ENCODE data around the gene SCAANT1. TPM values are rescaled to one million over a fixed set of nuclear protein-coding genes. Genes with fewer than 3 reads are reported as not detected.

SCAANT1 gene
- total RNA-seq, 4 donors from 2014 or later = not detected

DNA sequence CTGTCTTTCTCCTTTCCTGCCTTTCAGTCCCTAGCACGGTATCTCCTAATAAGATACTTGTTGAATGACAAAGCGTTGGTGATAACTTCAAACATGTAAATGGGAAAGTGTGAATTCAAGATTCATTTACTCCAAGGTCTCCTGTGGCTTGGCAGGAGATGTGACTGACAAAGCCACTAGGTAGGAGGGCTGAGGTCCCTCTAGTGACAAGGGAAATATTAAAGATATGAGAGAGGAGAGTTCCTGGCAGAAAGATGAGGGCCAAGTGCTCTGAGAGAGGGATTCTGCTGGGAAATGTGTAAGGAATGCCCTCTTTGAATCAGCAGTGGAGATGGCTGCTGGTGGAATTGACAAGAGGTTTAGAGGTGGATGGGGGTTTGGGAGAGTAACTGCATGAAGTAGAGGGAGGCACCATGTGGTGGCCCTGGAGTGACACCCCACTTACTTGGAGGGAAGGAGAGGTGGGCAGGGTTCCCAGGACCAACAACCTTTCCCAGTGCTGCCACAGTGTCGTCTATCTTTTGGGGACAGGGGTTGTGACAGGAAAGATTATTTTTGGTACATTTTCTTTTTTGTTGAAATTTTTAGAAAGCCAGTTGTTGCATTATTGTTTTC, 43.0 kb upstream of the SCAANT1 start:
- Histone ChIP-seq H3K4me3 (no peak overlapping the region), H3K4me1 (peaks cover 0 to 24% (median 8%) of the 10 kb centered on the region in 4 donors), H3K27me3 (no peaks in the 10 kb centered on the region), H3K36me3 (peaks cover 0 to 17% (median 0%) of the 10 kb centered on the region in 3 donors), H3K27ac (no peak overlapping the region), H3K9me3 (no peaks in the 10 kb centered on the region)
- TF ChIP-seq POLR2A (IDR thresholded peaks at IDR 0.05) = no peak
- TF ChIP-seq, protein P1, sequence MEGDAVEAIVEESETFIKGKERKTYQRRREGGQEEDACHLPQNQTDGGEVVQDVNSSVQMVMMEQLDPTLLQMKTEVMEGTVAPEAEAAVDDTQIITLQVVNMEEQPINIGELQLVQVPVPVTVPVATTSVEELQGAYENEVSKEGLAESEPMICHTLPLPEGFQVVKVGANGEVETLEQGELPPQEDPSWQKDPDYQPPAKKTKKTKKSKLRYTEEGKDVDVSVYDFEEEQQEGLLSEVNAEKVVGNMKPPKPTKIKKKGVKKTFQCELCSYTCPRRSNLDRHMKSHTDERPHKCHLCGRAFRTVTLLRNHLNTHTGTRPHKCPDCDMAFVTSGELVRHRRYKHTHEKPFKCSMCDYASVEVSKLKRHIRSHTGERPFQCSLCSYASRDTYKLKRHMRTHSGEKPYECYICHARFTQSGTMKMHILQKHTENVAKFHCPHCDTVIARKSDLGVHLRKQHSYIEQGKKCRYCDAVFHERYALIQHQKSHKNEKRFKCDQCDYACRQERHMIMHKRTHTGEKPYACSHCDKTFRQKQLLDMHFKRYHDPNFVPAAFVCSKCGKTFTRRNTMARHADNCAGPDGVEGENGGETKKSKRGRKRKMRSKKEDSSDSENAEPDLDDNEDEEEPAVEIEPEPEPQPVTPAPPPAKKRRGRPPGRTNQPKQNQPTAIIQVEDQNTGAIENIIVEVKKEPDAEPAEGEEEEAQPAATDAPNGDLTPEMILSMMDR (IDR thresholded peaks at IDR 0.05) = no peak
- DNase-seq = no peak

DNA sequence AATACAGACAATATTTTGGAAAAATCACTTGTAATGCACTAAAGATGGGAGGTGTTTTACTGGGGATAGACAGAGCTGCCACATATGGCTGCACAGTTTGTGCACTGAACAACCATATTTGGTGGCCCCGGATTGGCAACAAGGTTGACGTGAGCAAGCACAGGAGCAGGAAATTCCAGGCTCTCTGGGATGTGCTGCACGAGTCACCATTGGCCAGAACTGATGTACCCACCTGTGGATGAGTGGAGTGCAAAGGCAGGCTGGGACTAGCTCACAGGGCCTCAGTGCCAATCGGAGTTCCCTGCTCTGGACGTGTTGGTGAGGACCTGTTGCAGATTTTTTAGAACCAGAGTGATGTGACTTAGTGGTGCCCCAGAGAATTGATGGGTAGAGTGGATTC, 42.0 kb upstream of the SCAANT1 start:
- Histone ChIP-seq H3K27ac (no peak overlapping the region), H3K9me3 (no peaks in the 10 kb centered on the region), H3K4me1 (peaks cover 0 to 20% (median 5%) of the 10 kb centered on the region in 4 donors), H3K4me3 (no peak overlapping the region), H3K36me3 (peaks cover 0 to 17% (median 0%) of the 10 kb centered on the region in 3 donors), H3K27me3 (no peaks in the 10 kb centered on the region)
- DNase-seq = no peak
- TF ChIP-seq, protein P1 (IDR thresholded peaks at IDR 0.05) = no peak
- no peak for TF ChIP-seq POLR2A (IDR thresholded peaks at IDR 0.05)

DNA sequence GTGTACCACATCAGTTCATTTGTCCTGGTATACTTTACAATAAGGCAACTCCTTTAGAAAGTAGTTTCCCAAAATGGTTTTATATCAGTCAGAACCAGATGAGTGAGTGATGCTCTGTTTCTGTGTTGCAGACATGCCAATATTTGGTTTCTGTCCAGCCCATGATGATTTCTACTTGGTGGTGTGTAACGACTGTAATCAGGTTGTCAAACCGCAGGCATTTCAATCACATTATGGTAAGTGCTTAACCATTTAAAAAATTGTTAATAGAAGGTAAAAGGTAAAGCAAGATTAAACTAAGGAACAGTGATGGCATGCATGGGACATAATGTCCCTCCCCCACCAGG, 40.0 kb upstream of the SCAANT1 start:
- Histone ChIP-seq H3K9me3 (no peaks in the 10 kb centered on the region), H3K27ac (peak overlapping the region in 1 of 4 donors; percentile 31), H3K4me1 (peaks cover 0 to 20% (median 5%) of the 10 kb centered on the region in 4 donors), H3K36me3 (peaks cover 0 to 17% (median 0%) of the 10 kb centered on the region in 3 donors), H3K4me3 (no peak overlapping the region), H3K27me3 (no peaks in the 10 kb centered on the region)
- no peak for DNase-seq
- TF ChIP-seq POLR2A (IDR thresholded peaks at IDR 0.05) = no peak
- TF ChIP-seq, protein P1 (IDR thresholded peaks at IDR 0.05) = no peak

DNA sequence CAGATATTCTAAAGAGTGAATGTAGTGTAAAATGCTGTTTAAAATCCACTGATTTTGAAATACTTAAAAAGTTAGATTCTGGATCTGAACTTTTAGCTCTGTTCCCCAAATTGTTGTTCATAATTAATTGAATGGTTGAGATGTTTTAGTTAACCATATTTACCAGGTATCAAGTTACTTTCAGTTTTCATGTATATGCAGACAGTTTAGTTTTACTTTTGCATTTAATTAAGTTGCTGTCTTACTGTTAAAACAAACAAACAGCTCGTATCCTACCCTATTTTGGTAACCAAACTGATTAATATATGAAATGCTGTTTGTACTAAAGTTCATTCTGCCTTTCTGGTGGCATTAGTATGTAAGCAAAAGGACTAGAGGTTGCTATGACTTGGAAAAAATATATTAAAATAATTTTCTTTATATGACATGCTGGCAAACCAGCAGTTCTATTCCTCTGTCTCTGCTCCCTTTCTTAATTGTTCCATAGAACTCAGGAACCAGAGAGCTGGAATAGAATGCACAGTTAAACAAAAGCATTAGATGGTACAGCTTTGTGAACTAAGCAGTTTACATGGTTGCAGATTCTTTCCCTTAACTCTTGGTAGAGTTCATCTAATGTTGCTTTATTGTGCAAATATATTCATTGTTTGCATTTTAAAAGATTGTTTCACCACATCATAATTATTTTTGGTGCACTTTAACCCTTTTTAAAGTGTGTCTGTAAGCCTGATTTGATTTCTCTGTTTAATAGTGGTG, 39.5 kb upstream of the SCAANT1 start:
- no peak for DNase-seq
- peak overlapping the region in 1 of 4 donors; percentile 31 for H3K27ac ChIP-seq
- no peak overlapping the region for H3K4me3 ChIP-seq
- TF ChIP-seq POLR2A (IDR thresholded peaks at IDR 0.05) = no peak
- TF ChIP-seq, protein P1 (IDR thresholded peaks at IDR 0.05) = no peak
- H3K9me3 ChIP-seq = no peaks in the 10 kb centered on the region
- H3K27me3 ChIP-seq = no peaks in the 10 kb centered on the region
- H3K36me3 ChIP-seq = peaks cover 0 to 17% (median 0%) of the 10 kb centered on the region in 3 donors
- H3K4me1 ChIP-seq = peaks cover 0 to 20% (median 5%) of the 10 kb centered on the region in 4 donors

DNA sequence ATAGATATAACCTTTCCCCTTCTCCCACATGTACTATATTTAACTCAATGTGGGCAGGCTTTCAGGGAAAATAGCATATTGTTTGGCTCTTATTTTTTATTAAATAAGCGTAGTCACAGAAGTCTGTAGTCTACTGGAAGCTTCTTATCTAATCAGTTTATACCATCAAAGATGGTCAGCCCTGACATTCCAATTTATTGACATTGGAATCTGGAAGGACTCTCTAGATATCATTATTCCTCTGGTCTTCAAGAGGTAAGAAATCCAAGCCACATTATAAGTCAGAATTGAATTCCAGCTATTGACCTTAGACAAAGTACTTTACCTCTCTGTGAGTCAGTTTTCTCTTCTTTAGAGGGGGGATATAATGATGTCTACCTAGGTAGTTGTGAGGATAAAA, 38.5 kb upstream of the SCAANT1 start:
- H3K9me3 ChIP-seq = no peaks in the 10 kb centered on the region
- no peak for DNase-seq
- TF ChIP-seq, protein P1 (IDR thresholded peaks at IDR 0.05) = no peak
- TF ChIP-seq POLR2A (IDR thresholded peaks at IDR 0.05) = no peak
- H3K27ac ChIP-seq = no peak overlapping the region
- H3K4me3 ChIP-seq = no peak overlapping the region
- H3K27me3 ChIP-seq = no peaks in the 10 kb centered on the region
- H3K36me3 ChIP-seq = peaks cover 0 to 17% (median 0%) of the 10 kb centered on the region in 3 donors
- peaks cover 0 to 20% (median 5%) of the 10 kb centered on the region in 4 donors for H3K4me1 ChIP-seq
